GM13976 (cell line): ENCODE measurements around the gene PKHD1.
"Not testable (repeated sequence)": the region's sequence is repeated elsewhere in the genome, so short reads cannot be mapped to it uniquely, and the experiment has no call there.

Experiments
- DNase-seq: peaks from one replicate; pipeline ENCODE4 v3.0.0; 2012; ENCODE audit warnings: low spot score
- CTCF ChIP-seq: IDR thresholded peaks from 2 replicates; pipeline ENCODE4 v1.5.1; 2012; ENCODE audit warnings: borderline replicate concordance, mild to moderate bottlenecking; ENCODE audit not compliant: insufficient read depth; ENCODE audit errors: extremely low read depth, missing control alignments, control extremely low read depth
- in situ Hi-C: fragments of 300-500 bp; cut with MboI; formaldehyde crosslinking; loops from one replicate; pipeline ENCODE4 v1.12.0; 2022; ENCODE audit warnings: low sequenced_read_pairs, mixed read lengths, inconsistent platforms; ENCODE audit not compliant: unreplicated experiment

Gene PKHD1

GRCh38 chr6:51953246-51953645 lies 134.2 kb downstream of the PKHD1 start:
- DNase-seq = no peak
- no peak for TF ChIP-seq CTCF
- in situ Hi-C loops = no loop called here

- DNase-seq = no peak
- in situ Hi-C loops = no loop called here
- TF ChIP-seq CTCF = no peak
Observed at GRCh38 chr6:51951924-51952323, 135.5 kb downstream of the PKHD1 start.

- in situ Hi-C loops = no loop called here
- TF ChIP-seq CTCF = no peak
- DNase-seq = no peak
Observed at GRCh38 chr6:51949526-51949925, 137.9 kb downstream of the PKHD1 start.

GRCh38 chr6:51939695-51940094 lies 147.7 kb downstream of the PKHD1 start:
- in situ Hi-C loops, DNase-seq: not testable (repeated sequence)

GRCh38 chr6:51936531-51937290 lies 150.7 kb downstream of the PKHD1 start:
- TF ChIP-seq CTCF = no peak
- in situ Hi-C loops = no loop called here
- DNase-seq = no peak

- in situ Hi-C loops = no loop called here
- DNase-seq = peak; percentile 28
- TF ChIP-seq CTCF = peak; percentile 40
Observed at GRCh38 chr6:51934098-51934497, 153.3 kb downstream of the PKHD1 start.

GRCh38 chr6:51932956-51933355 lies 154.5 kb downstream of the PKHD1 start:
- DNase-seq = no peak
- in situ Hi-C loops = no loop called here
- TF ChIP-seq CTCF = no peak
